ENCODE measurements around the gene AMER3.
A peak's percentile ranks its signal among the peaks of the same experiment; 100 is the strongest.

The AMER3 gene

GRCh38 chr2:130785466-130786055, 30.2 kb downstream of the AMER3 start:
- DNase-seq: no peak

GRCh38 chr2:130786076-130786475, 30.7 kb downstream of the AMER3 start:
- no peak for DNase-seq

GRCh38 chr2:130787841-130788240, 32.5 kb downstream of the AMER3 start:
- DNase-seq: no peak

- no peak for DNase-seq
These were observed 35.0 kb downstream of the AMER3 start for GRCh38 chr2:130790312-130790711.

- no peak for DNase-seq
These were observed 35.7 kb downstream of the AMER3 start for GRCh38 chr2:130790804-130791616.

GRCh38 chr2:130791617-130791939, 36.2 kb downstream of the AMER3 start:
- DNase-seq: no peak

- DNase-seq: no peak
These were observed 40.1 kb downstream of the AMER3 start for GRCh38 chr2:130795431-130795830.

GRCh38 chr2:130796290-130796689, 41.0 kb downstream of the AMER3 start:
- DNase-seq: no peak

GRCh38 chr2:130797493-130798435, 42.4 kb downstream of the AMER3 start:
- DNase-seq: peak; percentile 95

GRCh38 chr2:130798472-130799218, 43.3 kb downstream of the AMER3 start:
- DNase-seq: peak; percentile 72

- no peak for DNase-seq
These were observed 44.0 kb downstream of the AMER3 start for GRCh38 chr2:130799295-130799694.

- DNase-seq: no peak
These were observed 50.3 kb downstream of the AMER3 start for GRCh38 chr2:130805613-130806012.

GRCh38 chr2:130806370-130806769, 51.0 kb downstream of the AMER3 start:
- DNase-seq: no peak

- no peak for DNase-seq
These were observed 52.5 kb downstream of the AMER3 start for GRCh38 chr2:130807659-130808385.

GRCh38 chr2:130808482-130809268, 53.3 kb downstream of the AMER3 start:
- DNase-seq: no peak

- no peak for DNase-seq
These were observed 55.1 kb downstream of the AMER3 start for GRCh38 chr2:130810490-130810889.

- no peak for DNase-seq
These were observed 58.4 kb downstream of the AMER3 start for GRCh38 chr2:130813722-130814121.

GRCh38 chr2:130814931-130815680, 59.8 kb downstream of the AMER3 start:
- DNase-seq: no peak

Measured in NCI-H82 (cell line).